Measurements from ENCODE around the gene ANKS6. TPM values are rescaled to one million over a fixed set of nuclear protein-coding genes. Genes with fewer than 3 reads are reported as not detected.

Gene ANKS6
- 17.3 and 17.6 TPM in 2 replicates for total RNA-seq

- no peak for DNase-seq (ENCODE audit: extremely low read depth, low read depth, low spot score)
These were observed at the start of gene ANKS6 for GRCh38 chr9:98796364-98797101. Gene ANKS6 (minus strand): TSS chr9:98796555. CDS start chr9:98796491, 64 bp downstream.

GRCh38 chr9:98846081-98846480, 49.7 kb upstream of the ANKS6 start:
- no peak for DNase-seq (ENCODE audit: extremely low read depth, low read depth, low spot score)

GRCh38 chr9:98842510-98842909, 46.2 kb upstream of the ANKS6 start:
- DNase-seq (ENCODE audit: extremely low read depth, low read depth, low spot score) = no peak

GRCh38 chr9:98839724-98840123, 43.4 kb upstream of the ANKS6 start:
- no peak for DNase-seq (ENCODE audit: extremely low read depth, low read depth, low spot score)

GRCh38 chr9:98838868-98839565, 42.7 kb upstream of the ANKS6 start:
- no peak for DNase-seq (ENCODE audit: extremely low read depth, low read depth, low spot score)

- no peak for DNase-seq (ENCODE audit: extremely low read depth, low read depth, low spot score)
These were observed 42.0 kb upstream of the ANKS6 start for GRCh38 chr9:98838155-98838867.

- no peak for DNase-seq (ENCODE audit: extremely low read depth, low read depth, low spot score)
These were observed 41.2 kb upstream of the ANKS6 start for GRCh38 chr9:98837516-98837915.

- DNase-seq (ENCODE audit: extremely low read depth, low read depth, low spot score) = no peak
These were observed 39.9 kb upstream of the ANKS6 start for GRCh38 chr9:98836206-98836605.

GRCh38 chr9:98834386-98834785, 38.0 kb upstream of the ANKS6 start:
- no peak for DNase-seq (ENCODE audit: extremely low read depth, low read depth, low spot score)

GRCh38 chr9:98833090-98833956, 37.0 kb upstream of the ANKS6 start:
- DNase-seq (ENCODE audit: extremely low read depth, low read depth, low spot score) = no peak

- no peak for DNase-seq (ENCODE audit: extremely low read depth, low read depth, low spot score)
These were observed 36.4 kb upstream of the ANKS6 start for GRCh38 chr9:98832768-98833089.

GRCh38 chr9:98831696-98832095, 35.3 kb upstream of the ANKS6 start:
- no peak for DNase-seq (ENCODE audit: extremely low read depth, low read depth, low spot score)

GRCh38 chr9:98830554-98830953, 34.2 kb upstream of the ANKS6 start:
- DNase-seq (ENCODE audit: extremely low read depth, low read depth, low spot score) = no peak

- no peak for DNase-seq (ENCODE audit: extremely low read depth, low read depth, low spot score)
These were observed 33.4 kb upstream of the ANKS6 start for GRCh38 chr9:98829766-98830165.

GRCh38 chr9:98826716-98827115, 30.4 kb upstream of the ANKS6 start:
- no peak for DNase-seq (ENCODE audit: extremely low read depth, low read depth, low spot score)

GRCh38 chr9:98825414-98825813, 29.1 kb upstream of the ANKS6 start:
- no peak for DNase-seq (ENCODE audit: extremely low read depth, low read depth, low spot score)

- DNase-seq (ENCODE audit: extremely low read depth, low read depth, low spot score) = no peak
These were observed 27.4 kb upstream of the ANKS6 start for GRCh38 chr9:98823666-98824334.

- no peak for DNase-seq (ENCODE audit: extremely low read depth, low read depth, low spot score)
These were observed 26.3 kb upstream of the ANKS6 start for GRCh38 chr9:98822661-98823060.

GRCh38 chr9:98821831-98822230, 25.5 kb upstream of the ANKS6 start:
- no peak for DNase-seq (ENCODE audit: extremely low read depth, low read depth, low spot score)

GRCh38 chr9:98819231-98819630, 22.9 kb upstream of the ANKS6 start:
- no peak for DNase-seq (ENCODE audit: extremely low read depth, low read depth, low spot score)
